Heart right ventricle (tissue), 16 donors: Measurements from ENCODE around the gene THEMIS. TPM values are rescaled to one million over a fixed set of nuclear protein-coding genes. Genes with fewer than 3 reads are reported as not detected.

Source experiments
- ATAC-seq, 8 donors: fragments of 200-7000 bp; cut with Tn5 transposase; one replicate each; pipeline ENCODE4 v1.9.1; 2020; ENCODE audit warnings: mild to moderate bottlenecking in 8 of 8, moderate library complexity in 8 of 8, moderate number of reproducible peaks in 1 of 8
- DNase-seq, 2 donors: peaks; one replicate each; pipeline ENCODE4 v3.0.0-alpha.2; 2020
- H3K27ac ChIP-seq, 10 donors: fragments of 200-600 bp; sonication (generic) in 2 of 10; one replicate each; pipeline versions ENCODE4 v1.5.0 to v1.8.0; 2020 to 2022; ENCODE audit warnings: mild to moderate bottlenecking in 3 of 10
- H3K27me3 ChIP-seq, 7 donors: fragments of 200-600 bp; one replicate each; pipeline ENCODE4 v1.8.0; 2021 to 2022; ENCODE audit warnings: mild to moderate bottlenecking in 2 of 7
- H3K36me3 ChIP-seq, 9 donors: fragments of 200-600 bp; sonication (generic) in 1 of 9; one replicate each; pipeline versions ENCODE4 v1.5.0 to v1.8.0; 2020 to 2022; ENCODE audit warnings: mild to moderate bottlenecking in 2 of 9
- H3K4me1 ChIP-seq, 9 donors: fragments of 200-600 bp; sonication (generic) in 1 of 9; one replicate each; pipeline versions ENCODE4 v1.5.0 to v1.8.0; 2020 to 2022; ENCODE audit warnings: mild to moderate bottlenecking in 4 of 9
- H3K4me3 ChIP-seq, 10 donors: fragments of 200-600 bp; sonication (generic) in 2 of 10; one replicate each; pipeline versions ENCODE4 v1.5.0 to v1.8.0; 2020 to 2022; ENCODE audit warnings: mild to moderate bottlenecking in 7 of 10, moderate library complexity in 2 of 10
- H3K9me3 ChIP-seq, 11 donors: fragments of 200-600 bp in 10 of 11; sonication (generic) in 2 of 11; one replicate each; pipeline versions ENCODE4 v1.5.0 to v1.8.0; 2013 to 2022; ENCODE audit warnings: mild to moderate bottlenecking in 2 of 11, control low read depth in 1 of 11, moderate library complexity in 1 of 11
- WGBS, 2 donors: extraction: QIAGEN DNeasy Blood & Tissue Kit; methylation state at CpG; one replicate each; pipeline ENCODE4 v1.1.7; 2013; ENCODE audit warnings: inconsistent platforms in 1 of 2; 5-methylcytosine and 5-hydroxymethylcytosine counted together
- intact Hi-C, 10 donors: fragments of 100-400 bp; cut with DNase I; formaldehyde crosslinking; loops; one replicate each; pipeline versions ENCODE4 v1.11.1 to v1.14.2; 2022
- polyA plus RNA-seq, 2 donors: library from polyadenylated mRNA; stranded (reverse); fragments of 200-250 nt; gene quantifications; one replicate each; pipeline ENCODE4 v1.2.3, GENCODE V29; 2013
- total RNA-seq, 10 donors: library from RNA; stranded (reverse); fragmentation: NEBNext Ultra II Directional in 3 of 10; extraction: Animal tissue kit (Norgen Biotek cat#: 25700) in 3 of 10; gene quantifications; one replicate each; pipeline versions ENCODE4 v1.2.1 to v1.2.4, GENCODE V29; 2021 to 2023
- TF ChIP-seq, protein P1 (sequence below), 9 donors: fragments of 200-600 bp; sonication (generic) in 2 of 9; IDR thresholded peaks; one replicate each; pipeline versions ENCODE4 v1.5.0 to v1.8.0; 2021 to 2022; ENCODE audit warnings: antibody characterized with exemption in 9 of 9, mild to moderate bottlenecking in 5 of 9, moderate library complexity in 1 of 9
- donor health status: Arrhythmogenic right ventricular cardiomyopathy.
- donor health status: ischemic (EF 13 %, LVEDD 7.1; RV severe dilation, severe dysfunction).
- donor health status: healthy with polysubstance abuse.
- donor health status: DM: no; HTN: yes; CAD: no.
- donor health status: DM: no; HTN: no; CAD: no.
- donor health status: ischemic (EF 25% LVEDD 6.9; RV normal size, moderate dysfunction).
- donor health status: ischemic (EF 25% LVEDD 5.7; RV mildly dilated, moderate dysfunction).
- donor health status: healthy.
- donor health status: DM: yes; HTN: yes; CAD: no.
- donor health status: Ischemic cardiomyopathy.
- donor health status: ischemic (EF 35%, LVEDD 5.7; RV mildly dilated, moderate dysfunction).
- donor health status: nonischemic (EF 11% LVEDD 7.7; RV severe dilation, severe dysfunction).
- donor health status: DM: yes; HTN: yes; CAD: no.
- donor health status: PGD.
- donor health status: ischemic (EF 29% LVEDD 5.4; RV normal size, mild dysfunction).
- donor health status: nonischemic (EF 23%, LVEDD 6.1; RV moderate dilation, normal function).

THEMIS gene
- total and polyA plus RNA-seq, 12 donors: 0.01 to 2.0 (median 0.14) TPM; not detected in 4

DNA sequence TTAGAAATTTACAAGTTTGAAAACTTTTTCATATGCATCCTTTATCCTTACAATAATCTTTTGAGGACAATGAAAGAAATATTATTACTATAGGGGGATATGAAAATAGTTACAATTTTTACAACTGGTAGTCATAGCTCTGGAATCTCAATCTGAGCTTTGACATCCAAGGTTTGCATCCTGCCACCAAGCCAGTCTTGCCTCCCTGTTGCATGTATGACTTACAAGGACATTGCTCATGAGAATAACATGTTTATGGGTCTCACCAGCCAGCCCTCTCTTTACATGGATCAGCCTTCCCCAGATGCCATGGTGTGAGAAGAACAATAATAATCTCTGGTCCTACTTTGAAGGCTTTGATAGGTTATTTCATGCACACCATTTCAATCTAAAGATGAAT, 67.5 kb downstream of the THEMIS start:
- Histone ChIP-seq H3K27me3 (no peaks in the 10 kb centered on the region), H3K36me3 (no peaks in the 10 kb centered on the region), H3K27ac (no peak overlapping the region), H3K4me3 (no peak overlapping the region), H3K4me1 (no peaks in the 10 kb centered on the region), H3K9me3 (no peaks in the 10 kb centered on the region)
- ATAC-seq (no peak), DNase-seq (no peak)
- intact Hi-C loops: no loop called here
- TF ChIP-seq, protein P1, sequence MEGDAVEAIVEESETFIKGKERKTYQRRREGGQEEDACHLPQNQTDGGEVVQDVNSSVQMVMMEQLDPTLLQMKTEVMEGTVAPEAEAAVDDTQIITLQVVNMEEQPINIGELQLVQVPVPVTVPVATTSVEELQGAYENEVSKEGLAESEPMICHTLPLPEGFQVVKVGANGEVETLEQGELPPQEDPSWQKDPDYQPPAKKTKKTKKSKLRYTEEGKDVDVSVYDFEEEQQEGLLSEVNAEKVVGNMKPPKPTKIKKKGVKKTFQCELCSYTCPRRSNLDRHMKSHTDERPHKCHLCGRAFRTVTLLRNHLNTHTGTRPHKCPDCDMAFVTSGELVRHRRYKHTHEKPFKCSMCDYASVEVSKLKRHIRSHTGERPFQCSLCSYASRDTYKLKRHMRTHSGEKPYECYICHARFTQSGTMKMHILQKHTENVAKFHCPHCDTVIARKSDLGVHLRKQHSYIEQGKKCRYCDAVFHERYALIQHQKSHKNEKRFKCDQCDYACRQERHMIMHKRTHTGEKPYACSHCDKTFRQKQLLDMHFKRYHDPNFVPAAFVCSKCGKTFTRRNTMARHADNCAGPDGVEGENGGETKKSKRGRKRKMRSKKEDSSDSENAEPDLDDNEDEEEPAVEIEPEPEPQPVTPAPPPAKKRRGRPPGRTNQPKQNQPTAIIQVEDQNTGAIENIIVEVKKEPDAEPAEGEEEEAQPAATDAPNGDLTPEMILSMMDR (IDR thresholded peaks at IDR 0.05): no peak

DNA sequence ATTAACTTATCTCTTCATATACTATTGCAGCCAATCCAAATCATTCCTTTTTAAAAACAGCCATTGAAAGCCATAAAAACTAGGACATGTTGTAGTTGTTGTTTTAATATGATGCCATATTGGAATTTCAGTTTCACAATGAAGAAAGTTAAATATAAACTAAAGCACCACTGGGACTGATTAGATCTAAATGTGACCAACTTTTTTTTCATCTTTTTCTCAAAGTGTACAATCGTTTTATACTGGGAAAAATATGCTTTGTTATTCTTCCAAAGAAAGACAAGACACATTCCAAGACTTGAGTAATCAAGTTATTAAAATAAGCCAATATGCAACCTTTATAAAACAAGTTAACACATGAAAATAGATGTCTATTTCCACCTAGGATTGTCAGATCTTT, 68.5 kb downstream of the THEMIS start:
- DNase-seq (no peak), ATAC-seq (no peak)
- Histone ChIP-seq H3K27ac (no peak overlapping the region), H3K36me3 (no peaks in the 10 kb centered on the region), H3K9me3 (no peaks in the 10 kb centered on the region), H3K27me3 (no peaks in the 10 kb centered on the region), H3K4me3 (no peak overlapping the region), H3K4me1 (no peaks in the 10 kb centered on the region)
- intact Hi-C loops: no loop called here
- TF ChIP-seq, protein P1 (IDR thresholded peaks at IDR 0.05): no peak
- 33 to 37% methylated on average over 1 of the region's 1 CpG for WGBS, 2 donors

DNA sequence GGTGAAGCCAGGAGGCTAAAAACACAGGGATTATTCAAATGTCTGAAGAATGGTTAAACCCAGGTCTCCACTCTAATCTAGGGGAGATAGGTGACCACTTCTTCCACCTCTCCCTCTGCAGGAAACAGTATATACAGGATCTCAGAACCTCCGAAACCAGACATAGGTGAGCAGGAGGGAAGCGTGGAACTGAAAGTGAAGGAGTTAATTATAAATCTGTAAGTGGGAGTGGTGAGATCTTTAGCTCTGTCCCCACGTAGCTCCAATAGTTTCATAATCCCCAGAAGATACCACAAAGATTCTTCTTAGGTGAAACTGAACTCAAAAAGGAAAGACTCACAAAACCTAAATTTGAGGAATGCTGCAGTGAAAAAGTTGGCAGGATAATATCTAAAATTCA, 76.8 kb downstream of the THEMIS start:
- Histone ChIP-seq H3K9me3 (no peaks in the 10 kb centered on the region), H3K4me3 (no peak overlapping the region), H3K4me1 (no peaks in the 10 kb centered on the region), H3K36me3 (no peaks in the 10 kb centered on the region), H3K27me3 (no peaks in the 10 kb centered on the region), H3K27ac (no peak overlapping the region)
- DNase-seq: no peak
- 63 to 69% methylated on average over 3 of the region's 3 CpGs for WGBS, 2 donors
- TF ChIP-seq, protein P1 (IDR thresholded peaks at IDR 0.05): no peak
- no peak for ATAC-seq
- intact Hi-C loops: no loop called here

DNA sequence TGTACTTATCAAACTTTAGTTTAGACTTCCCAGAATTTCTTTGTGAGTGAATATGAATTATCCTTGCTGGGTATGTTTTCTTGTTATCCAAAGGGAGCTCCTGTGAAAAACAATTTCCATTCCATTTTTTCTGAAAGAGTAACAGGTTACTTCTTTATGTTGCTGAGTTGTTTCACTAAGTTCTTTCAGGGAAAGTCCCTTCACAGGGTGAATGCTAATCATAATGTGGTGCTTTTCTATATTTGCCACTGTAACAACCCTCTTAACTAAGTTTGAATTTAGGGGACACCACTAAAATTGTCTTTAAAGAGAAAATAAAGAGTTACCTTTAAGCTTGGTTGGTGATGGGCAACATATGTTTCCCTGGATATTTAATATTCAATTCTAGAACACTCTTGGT, 79.4 kb downstream of the THEMIS start:
- ATAC-seq (no peak), DNase-seq (no peak)
- H3K27me3 ChIP-seq: peaks cover 0 to under 1% (median 0%) of the 10 kb centered on the region in 7 donors
- TF ChIP-seq, protein P1 (IDR thresholded peaks at IDR 0.05): no peak
- H3K9me3 ChIP-seq: no peaks in the 10 kb centered on the region
- no peaks in the 10 kb centered on the region for H3K36me3 ChIP-seq
- intact Hi-C loops: no loop called here
- no peaks in the 10 kb centered on the region for H3K4me1 ChIP-seq
- H3K27ac ChIP-seq: no peak overlapping the region
- H3K4me3 ChIP-seq: no peak overlapping the region

DNA sequence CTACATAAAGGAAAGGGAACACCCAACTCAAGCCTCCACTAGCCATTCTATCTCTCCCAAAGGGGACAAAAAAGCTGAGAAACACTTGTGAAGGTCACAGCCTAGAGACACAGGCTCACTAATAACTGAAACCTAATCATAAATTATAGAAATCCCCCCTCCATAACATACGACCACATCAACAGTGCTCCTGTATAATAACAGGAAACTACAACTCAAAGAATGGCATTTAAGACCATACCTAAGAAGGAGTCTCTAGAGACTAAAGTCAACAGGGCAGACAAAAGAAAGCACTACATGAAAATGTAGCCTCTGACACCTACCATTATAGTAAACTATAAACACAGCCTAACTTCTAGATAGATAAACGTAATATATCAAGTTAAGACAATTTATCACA, 82.7 kb downstream of the THEMIS start:
- Histone ChIP-seq H3K36me3 (no peaks in the 10 kb centered on the region), H3K4me3 (no peak overlapping the region), H3K9me3 (no peaks in the 10 kb centered on the region), H3K27ac (no peak overlapping the region), H3K4me1 (no peaks in the 10 kb centered on the region), H3K27me3 (peaks cover 0 to 10% (median 0%) of the 10 kb centered on the region in 7 donors)
- TF ChIP-seq, protein P1 (IDR thresholded peaks at IDR 0.05): no peak
- intact Hi-C loops: no loop called here
- WGBS, 2 donors: 20 to 26% methylated on average over 2 of the region's 2 CpGs
- DNase-seq (no peak), ATAC-seq (no peak)
